ENCODE data around the gene PIGA.

DNA sequence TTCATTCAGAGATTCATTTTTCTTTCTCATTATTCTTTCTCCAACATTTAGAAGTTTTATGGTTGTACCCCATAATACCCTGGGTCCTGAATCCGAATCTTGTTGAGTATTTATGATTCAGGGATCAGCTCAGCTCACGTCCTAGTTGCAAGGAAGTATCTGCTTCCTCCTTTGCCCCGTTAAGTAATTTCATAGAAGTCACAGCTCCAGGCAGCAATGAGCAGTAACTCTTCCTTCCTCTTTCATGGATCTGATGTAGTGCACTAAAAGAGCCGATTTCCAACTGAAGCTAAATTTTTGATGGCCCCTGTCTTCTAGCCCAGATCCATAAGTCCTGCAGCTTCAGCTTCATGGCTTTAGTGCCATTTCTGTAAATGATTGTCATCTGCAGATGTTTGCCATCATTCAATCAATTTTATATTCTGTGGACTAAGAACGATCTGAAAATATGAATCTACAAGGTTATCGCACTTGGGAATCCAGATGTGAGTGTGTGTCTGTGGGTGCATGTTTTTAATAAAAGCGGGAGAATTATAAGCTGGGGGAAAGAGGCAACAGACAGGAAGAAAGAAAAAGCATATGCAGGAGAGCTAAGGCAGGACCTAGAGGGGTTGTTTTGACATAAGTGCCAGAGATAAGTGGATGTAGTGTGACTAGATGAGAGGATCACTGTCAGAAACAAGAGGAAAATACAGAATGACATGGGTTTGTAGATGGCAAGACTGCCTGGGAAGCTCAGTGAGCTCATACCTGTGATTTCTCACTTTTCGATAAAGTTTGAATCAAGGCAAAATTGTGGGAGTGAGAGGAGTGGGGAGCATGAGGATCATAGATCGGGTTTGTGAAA, 31.4 kb upstream of the PIGA start:
- TF ChIP-seq, protein P1, sequence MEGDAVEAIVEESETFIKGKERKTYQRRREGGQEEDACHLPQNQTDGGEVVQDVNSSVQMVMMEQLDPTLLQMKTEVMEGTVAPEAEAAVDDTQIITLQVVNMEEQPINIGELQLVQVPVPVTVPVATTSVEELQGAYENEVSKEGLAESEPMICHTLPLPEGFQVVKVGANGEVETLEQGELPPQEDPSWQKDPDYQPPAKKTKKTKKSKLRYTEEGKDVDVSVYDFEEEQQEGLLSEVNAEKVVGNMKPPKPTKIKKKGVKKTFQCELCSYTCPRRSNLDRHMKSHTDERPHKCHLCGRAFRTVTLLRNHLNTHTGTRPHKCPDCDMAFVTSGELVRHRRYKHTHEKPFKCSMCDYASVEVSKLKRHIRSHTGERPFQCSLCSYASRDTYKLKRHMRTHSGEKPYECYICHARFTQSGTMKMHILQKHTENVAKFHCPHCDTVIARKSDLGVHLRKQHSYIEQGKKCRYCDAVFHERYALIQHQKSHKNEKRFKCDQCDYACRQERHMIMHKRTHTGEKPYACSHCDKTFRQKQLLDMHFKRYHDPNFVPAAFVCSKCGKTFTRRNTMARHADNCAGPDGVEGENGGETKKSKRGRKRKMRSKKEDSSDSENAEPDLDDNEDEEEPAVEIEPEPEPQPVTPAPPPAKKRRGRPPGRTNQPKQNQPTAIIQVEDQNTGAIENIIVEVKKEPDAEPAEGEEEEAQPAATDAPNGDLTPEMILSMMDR (IDR thresholded peaks at IDR 0.05): no peak
- no peak for TF ChIP-seq POLR2A (IDR thresholded peaks at IDR 0.05)
